PC-3 (cell line): ENCODE measurements around the gene IGIP. TPM values are rescaled to one million over a fixed set of nuclear protein-coding genes. Genes with fewer than 3 reads are reported as not detected.

Experiments used
- ATAC-seq: fragments of 200-7000 bp; cut with Tn5 transposase; 2 replicates; pipeline ENCODE4 v1.9.1; 2020; ENCODE audit warnings: mild to moderate bottlenecking, moderate library complexity
- BruUV-seq: library from RNA; stranded (reverse); fragments of 400-500 nt; replicated peaks from 2 replicates; lab custom pipeline; 2021; lab: Mats Ljungman, UMichigan
- CTCF ChIA-PET: fragments of 300-600 bp; sonication (Branson Sonifier 250); formaldehyde crosslinking; loops from one replicate; lab custom pipeline; 2022; ENCODE audit warnings: antibody characterized with exemption; lab: Charles Lee
- POLR2A ChIA-PET: fragments of 300-600 bp; sonication (Branson Sonifier 250); formaldehyde crosslinking; loops from one replicate; lab custom pipeline; 2022; ENCODE audit warnings: antibody characterized with exemption; ENCODE audit not compliant: unreplicated experiment; lab: Charles Lee
- DNase-seq: peaks from one replicate; pipeline ENCODE4 v3.0.0-alpha.2; 2015
- H2AFZ ChIP-seq: fragments of 300-600 bp; sonication (generic); 2 replicates; pipeline ENCODE4 v1.6.0; 2016; ENCODE audit warnings: antibody characterized with exemption, low read length
- H3F3A ChIP-seq: fragments of 300-600 bp; sonication (generic); one replicate; pipeline ENCODE4 v1.6.0; 2017; ENCODE audit warnings: antibody characterized with exemption, low read length, control low read depth, mild to moderate bottlenecking; ENCODE audit not compliant: unreplicated experiment
- H3K27ac ChIP-seq: fragments of 300-600 bp; sonication (generic); 2 replicates; pipeline ENCODE4 v1.5.1; 2016; ENCODE audit warnings: mild to moderate bottlenecking, low read length
- H3K27me3 ChIP-seq: fragments of 300-600 bp; sonication (generic); 2 replicates; pipeline ENCODE4 v1.6.1; 2016; ENCODE audit warnings: low read length, mixed read lengths
- H3K36me3 ChIP-seq: fragments of 300-600 bp; sonication (generic); 2 replicates; pipeline ENCODE4 v1.6.1; 2016; ENCODE audit warnings: low read depth, mixed run types, low read length, mixed read lengths
- H3K4me1 ChIP-seq: fragments of 300-600 bp; sonication (generic); 2 replicates; pipeline ENCODE4 v1.5.1; 2016; ENCODE audit warnings: low read length; ENCODE audit not compliant: insufficient read depth
- H3K4me2 ChIP-seq: fragments of 300-600 bp; sonication (generic); 2 replicates; pipeline ENCODE4 v1.6.0; 2016; ENCODE audit warnings: low read length
- H3K4me3 ChIP-seq: fragments of 300-600 bp; sonication (generic); 2 replicates; pipeline ENCODE4 v1.5.1; 2016; ENCODE audit warnings: mild to moderate bottlenecking, low read length, mixed read lengths
- H3K79me2 ChIP-seq: fragments of 300-600 bp; sonication (generic); 2 replicates; pipeline ENCODE4 v1.6.1; 2017; ENCODE audit warnings: low read length, mixed read lengths
- H3K9ac ChIP-seq: fragments of 300-600 bp; sonication (generic); 2 replicates; pipeline ENCODE4 v1.6.0; 2016; ENCODE audit warnings: mild to moderate bottlenecking, low read length
- H3K9me2 ChIP-seq: fragments of 300-600 bp; sonication (generic); replicated peaks from 2 replicates; pipeline ENCODE4 v1.6.1; 2016; ENCODE audit warnings: mixed run types, low read length, mixed read lengths
- H3K9me3 ChIP-seq: fragments of 300-600 bp; sonication (generic); 2 replicates; pipeline ENCODE4 v1.6.1; 2016; ENCODE audit warnings: low read length, mixed read lengths
- H4K20me1 ChIP-seq: fragments of 300-600 bp; sonication (generic); 2 replicates; pipeline ENCODE4 v1.6.1; 2016; ENCODE audit warnings: low read length, mixed read lengths
- CTCF ChIP-seq: fragments of 300-600 bp; sonication (generic); conservative IDR thresholded peaks from 2 replicates; pipeline ENCODE4 v1.5.1; 2017; ENCODE audit warnings: antibody characterized with exemption, low read depth, mild to moderate bottlenecking, low read length
- EZH2 ChIP-seq: fragments of 300-600 bp; sonication (generic); IDR thresholded peaks from one replicate; pipeline ENCODE4 v1.6.1; 2017; ENCODE audit warnings: antibody characterized with exemption, mild to moderate bottlenecking, low read length; ENCODE audit not compliant: unreplicated experiment
- EZH2phosphoT487 ChIP-seq: fragments of 300-600 bp; sonication (generic); IDR thresholded peaks from 2 replicates; pipeline ENCODE4 v1.6.1; 2018; ENCODE audit warnings: mild to moderate bottlenecking, antibody characterized with exemption, low read length, borderline replicate concordance
- intact Hi-C: fragments of 100-400 bp; cut with micrococcal nuclease; formaldehyde crosslinking; loops from 2 replicates; pipeline ENCODE4 v1.9.0; 2023
- total RNA-seq: library from RNA; depleted of rRNA; stranded (reverse); fragments of >200 nt; gene quantifications from 2 replicates; pipeline ENCODE4 v1.2.3, GENCODE V29; 2014

Gene IGIP
- total RNA-seq, 1 experiment from 2014 or later: 1.3 TPM

- ATAC-seq (no peak), DNase-seq (no peak)
- intact Hi-C loops: no loop called here
- Histone ChIP-seq H4K20me1 (no peaks in the 10 kb centered on the region), H3K4me3 (no peak overlapping the region), H3F3A (no peaks in the 10 kb centered on the region), H3K27ac (no peak overlapping the region), H2AFZ (no peak overlapping the region), H3K9ac (no peak overlapping the region), H3K9me3 (no peaks in the 10 kb centered on the region), H3K4me2 (no peak overlapping the region), H3K4me1 (no peaks in the 10 kb centered on the region), H3K36me3 (no peaks in the 10 kb centered on the region), H3K27me3 (no peaks in the 10 kb centered on the region), H3K79me2 (no peaks in the 10 kb centered on the region), H3K9me2 (no peaks in the 10 kb centered on the region)
- TF ChIP-seq EZH2phosphoT487 (no peak), EZH2 (no peak), CTCF (no peak)
- no TSS peak for BruUV-seq
- ChIA-PET CTCF (no interaction called here), POLR2A (interaction anchor here (0.6 kb wide), 1 partner anchor 586 kb away, joined by 6 read pairs; the partner anchor contains the start of gene UBE2D2)
These were observed 21.7 kb downstream of the IGIP start for GRCh38 chr5:140147460-140147859.

- CTCF ChIA-PET: no interaction called here
- Histone ChIP-seq H3K4me2 (no peak overlapping the region), H3F3A (no peaks in the 10 kb centered on the region), H3K4me1 (no peaks in the 10 kb centered on the region), H3K36me3 (no peaks in the 10 kb centered on the region), H3K4me3 (no peak overlapping the region), H3K9ac (no peak overlapping the region), H2AFZ (no peak overlapping the region), H3K27ac (no peak overlapping the region), H3K27me3 (no peaks in the 10 kb centered on the region), H3K9me3 (no peaks in the 10 kb centered on the region), H3K79me2 (no peaks in the 10 kb centered on the region), H3K9me2 (no peaks in the 10 kb centered on the region), H4K20me1 (no peaks in the 10 kb centered on the region)
- no TSS peak for BruUV-seq
- DNase-seq: no peak
- no peak; the same call in 1 of the 2 replicates for ATAC-seq
- POLR2A ChIA-PET: no interaction called here
- intact Hi-C loops: no loop called here
- no peak for TF ChIP-seq CTCF
- no peak for TF ChIP-seq EZH2phosphoT487
- no peak for TF ChIP-seq EZH2
These were observed 22.8 kb downstream of the IGIP start for GRCh38 chr5:140148508-140148907.

- H3K4me2 ChIP-seq: no peak overlapping the region
- no peaks in the 10 kb centered on the region for H3K79me2 ChIP-seq
- no peaks in the 10 kb centered on the region for H3K27me3 ChIP-seq
- no peaks in the 10 kb centered on the region for H3K36me3 ChIP-seq
- H3K9me3 ChIP-seq: no peaks in the 10 kb centered on the region
- H3K4me3 ChIP-seq: no peak overlapping the region
- no peaks in the 10 kb centered on the region for H4K20me1 ChIP-seq
- H2AFZ ChIP-seq: no peak overlapping the region
- H3K4me1 ChIP-seq: no peaks in the 10 kb centered on the region
- H3K9me2 ChIP-seq: no peaks in the 10 kb centered on the region
- H3F3A ChIP-seq: no peaks in the 10 kb centered on the region
- DNase-seq: no peak
- ATAC-seq: no peak
- TF ChIP-seq EZH2 (no peak), EZH2phosphoT487 (no peak), CTCF (no peak)
- CTCF ChIA-PET: no interaction called here
- POLR2A ChIA-PET: interaction anchor here (0.7 kb wide), 1 partner anchor 51 kb away, joined by 4 read pairs; no protein-coding TSS in a partner anchor
- no TSS peak for BruUV-seq
- no peak overlapping the region for H3K27ac ChIP-seq
- H3K9ac ChIP-seq: no peak overlapping the region
- intact Hi-C loops: no loop called here
These were observed 24.5 kb downstream of the IGIP start for GRCh38 chr5:140150201-140150600.
